ENCODE data around the gene RWDD3.
A peak's percentile ranks its signal among the peaks of the same experiment; 100 is the strongest.

The RWDD3 gene

GRCh38 chr1:95233737-95234500 lies at the start of gene RWDD3:
Gene RWDD3, plus strand, starts transcription at chr1:95234210. Its CDS starts 21 bp downstream, at chr1:95234231.
- DNase-seq, result peak; percentile 72

GRCh38 chr1:95186149-95186548 lies 47.9 kb upstream of the RWDD3 start:
- DNase-seq, result no peak

- DNase-seq, result no peak
Observed at GRCh38 chr1:95193591-95193990, 40.4 kb upstream of the RWDD3 start.

GRCh38 chr1:95195046-95195445 lies 39.0 kb upstream of the RWDD3 start:
- DNase-seq, result no peak

- no peak for DNase-seq
Observed at GRCh38 chr1:95196017-95196416, 38.0 kb upstream of the RWDD3 start.

GRCh38 chr1:95197616-95198252 lies 36.3 kb upstream of the RWDD3 start:
- DNase-seq, result peak; percentile 5

- no peak for DNase-seq
Observed at GRCh38 chr1:95201905-95202304, 32.1 kb upstream of the RWDD3 start.

GRCh38 chr1:95203908-95204437 lies 30.0 kb upstream of the RWDD3 start:
- no peak for DNase-seq

GRCh38 chr1:95206514-95206913 lies 27.5 kb upstream of the RWDD3 start:
- no peak for DNase-seq

GRCh38 chr1:95207223-95207935 lies 26.6 kb upstream of the RWDD3 start:
- peak; percentile 3 for DNase-seq

- DNase-seq, result no peak
Observed at GRCh38 chr1:95208876-95209275, 25.1 kb upstream of the RWDD3 start.

- no peak for DNase-seq
Observed at GRCh38 chr1:95209291-95209690, 24.7 kb upstream of the RWDD3 start.

- no peak for DNase-seq
Observed at GRCh38 chr1:95216292-95216990, 17.6 kb upstream of the RWDD3 start.

- DNase-seq, result no peak
Observed at GRCh38 chr1:95217371-95217770, 16.6 kb upstream of the RWDD3 start.

- DNase-seq, result no peak
Observed at GRCh38 chr1:95219407-95219806, 14.6 kb upstream of the RWDD3 start.

- no peak for DNase-seq
Observed at GRCh38 chr1:95221306-95221705, 12.7 kb upstream of the RWDD3 start.

- DNase-seq, result no peak
Observed at GRCh38 chr1:95222629-95223028, 11.4 kb upstream of the RWDD3 start.

- DNase-seq, result no peak
Observed at GRCh38 chr1:95223110-95223509, 10.9 kb upstream of the RWDD3 start.

- DNase-seq, result no peak
Observed at GRCh38 chr1:95226781-95227660, 7.0 kb upstream of the RWDD3 start.

- DNase-seq, result no peak
Observed at GRCh38 chr1:95229037-95229436, 5.0 kb upstream of the RWDD3 start.

GRCh38 chr1:95229706-95230105 lies 4.3 kb upstream of the RWDD3 start:
- no peak for DNase-seq

GRCh38 chr1:95230256-95230655 lies 3.8 kb upstream of the RWDD3 start:
- no peak for DNase-seq

Data from NCI-H1092 treated with DMSO at 0.1 percent for 48 hours (cell line).